SK-N-SH treated with all-trans-retinoic acid at 6 μM for 48 hours (cell line): ENCODE data around the gene MAP2K1.

Experiments
- CSDC2 ChIP-seq: fragments of 250-450 bp; sonication (Bioruptor Pico); IDR thresholded peaks from 2 replicates; pipeline ENCODE4 v1.5.0; 2020; ENCODE audit warnings: mild to moderate bottlenecking, moderate library complexity
- ISL1 ChIP-seq: fragments of 250-450 bp; sonication (Bioruptor Pico); IDR thresholded peaks from 2 replicates; pipeline ENCODE4 v2.1.2; 2022; ENCODE audit warnings: mild to moderate bottlenecking, moderate library complexity
- OSR1 ChIP-seq: fragments of 250-450 bp; sonication (Bioruptor Pico); IDR thresholded peaks from 2 replicates; pipeline ENCODE4 v1.8.0; 2022; ENCODE audit warnings: moderate library complexity, mild to moderate bottlenecking, inconsistent platforms
- TCF4 ChIP-seq: fragments of 250-450 bp; sonication (Bioruptor Pico); IDR thresholded peaks from 2 replicates; pipeline ENCODE4 v1.8.0; 2021; ENCODE audit warnings: mild to moderate bottlenecking, moderate library complexity, borderline replicate concordance
- TOX ChIP-seq: fragments of 250-450 bp; sonication (Bioruptor Pico); IDR thresholded peaks from 2 replicates; pipeline ENCODE4 v1.8.0; 2021; ENCODE audit warnings: mild to moderate bottlenecking, moderate library complexity, borderline replicate concordance
- ZNF70 ChIP-seq: fragments of 450-650 bp; formaldehyde crosslinking; IDR thresholded peaks from 2 replicates; pipeline ENCODE4 v1.5.0; 2020; ENCODE audit warnings: mild to moderate bottlenecking, moderate library complexity

- TF ChIP-seq OSR1 (CRISPR knock-in tag): no peak
- no peak for TF ChIP-seq ISL1 (CRISPR knock-in tag)
- no peak for TF ChIP-seq TOX (CRISPR knock-in tag)
- no peak for TF ChIP-seq CSDC2 (CRISPR knock-in tag)
- no peak for TF ChIP-seq ZNF70 (CRISPR knock-in tag)
- TF ChIP-seq TCF4: no peak
Measured at GRCh38 chr15:66476535-66476934, 89.8 kb downstream of the MAP2K1 start.
